HG02938 (cell line): ENCODE results near the gene PKP3.
"Not testable (repeated sequence)": the region's sequence is repeated elsewhere in the genome, so short reads cannot be mapped to it uniquely, and the experiment has no call there.

Experiments used
- ATAC-seq: cut with Tn5 transposase; IDR thresholded peaks from one replicate; pipeline ENCODE4 v1.9.1; 2021; ENCODE audit warnings: mild to moderate bottlenecking, moderate library complexity; ENCODE audit not compliant: unreplicated experiment

PKP3 gene

DNA sequence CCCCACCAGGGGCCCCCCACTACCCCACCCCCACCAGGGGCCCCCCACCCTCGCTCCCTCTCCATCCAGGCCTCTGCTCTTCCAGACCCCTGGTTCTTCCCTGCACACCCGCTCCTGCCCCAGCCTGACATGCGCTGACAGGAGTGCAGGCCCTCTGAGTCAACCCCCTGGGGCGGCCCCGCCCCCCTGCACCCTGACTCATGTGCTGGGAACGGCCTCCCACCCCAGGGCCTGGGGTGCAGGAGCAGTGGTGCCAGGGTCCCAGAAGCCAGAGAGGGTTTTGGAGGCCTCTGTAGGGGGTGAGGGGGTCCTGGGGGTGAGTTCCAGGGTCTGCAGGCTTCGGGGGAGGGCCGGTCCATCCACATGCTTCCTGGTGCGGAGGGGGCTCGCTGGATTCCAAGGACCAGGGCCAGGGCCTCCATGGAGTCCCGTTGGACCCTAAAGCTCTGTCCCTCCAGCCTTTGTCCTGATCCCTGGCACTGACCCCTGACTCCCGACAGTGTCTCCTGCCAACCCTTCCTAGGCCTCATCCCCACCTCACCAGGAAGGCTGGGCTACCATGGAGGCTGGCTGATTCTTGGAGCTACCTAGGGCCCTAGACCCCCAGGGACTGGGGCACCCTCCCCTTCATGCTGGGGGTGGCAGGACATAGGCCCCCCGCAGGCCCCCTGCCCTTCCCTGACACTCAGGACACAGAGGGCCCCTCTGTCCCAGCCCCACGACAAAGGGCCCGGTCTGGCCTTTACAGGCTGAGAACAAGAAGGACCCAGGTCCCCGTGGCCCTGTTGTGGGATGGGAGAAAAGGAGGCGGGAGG, 583 bp upstream of the PKP3 start:
- ATAC-seq, result no peak

DNA sequence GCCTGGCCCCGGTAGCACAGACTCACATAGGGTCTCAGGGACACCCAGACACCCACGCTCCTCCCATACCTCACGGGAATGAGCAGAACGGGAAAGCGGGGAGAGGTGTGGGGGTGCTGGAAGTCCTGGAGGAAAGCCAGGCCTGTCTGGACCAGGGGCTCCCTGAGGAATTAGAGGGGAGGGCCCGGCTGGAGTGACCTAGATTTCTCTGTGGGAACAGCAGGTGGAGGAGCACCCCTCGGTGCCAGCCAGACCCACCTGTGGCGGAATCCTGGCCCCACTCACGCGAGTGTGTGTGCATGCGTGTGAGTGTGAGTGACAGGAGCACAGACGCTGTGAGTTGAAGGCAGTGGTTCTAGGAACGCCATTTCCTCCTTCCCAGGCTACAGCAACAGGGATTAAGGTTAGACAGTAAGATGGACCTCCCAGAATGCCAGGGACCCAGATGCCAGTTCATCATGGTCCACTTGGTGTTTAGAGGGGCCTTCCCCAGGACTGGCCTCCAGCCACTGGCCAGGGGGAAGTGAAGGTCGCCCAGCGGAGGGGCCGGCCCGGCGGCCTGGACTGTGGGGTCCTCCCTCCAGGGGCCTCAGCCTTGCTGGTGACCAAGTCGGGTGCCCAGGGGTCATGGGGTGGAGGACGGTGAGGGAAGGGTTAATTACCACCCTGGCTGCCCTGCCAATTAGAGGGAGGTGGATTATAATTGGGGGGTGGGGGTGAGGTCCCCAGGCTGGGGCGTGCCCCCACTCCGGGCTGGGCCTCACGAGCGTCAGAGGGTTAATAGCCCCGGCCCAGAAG, 1.0 kb downstream of the PKP3 start:
- no peak for ATAC-seq

DNA sequence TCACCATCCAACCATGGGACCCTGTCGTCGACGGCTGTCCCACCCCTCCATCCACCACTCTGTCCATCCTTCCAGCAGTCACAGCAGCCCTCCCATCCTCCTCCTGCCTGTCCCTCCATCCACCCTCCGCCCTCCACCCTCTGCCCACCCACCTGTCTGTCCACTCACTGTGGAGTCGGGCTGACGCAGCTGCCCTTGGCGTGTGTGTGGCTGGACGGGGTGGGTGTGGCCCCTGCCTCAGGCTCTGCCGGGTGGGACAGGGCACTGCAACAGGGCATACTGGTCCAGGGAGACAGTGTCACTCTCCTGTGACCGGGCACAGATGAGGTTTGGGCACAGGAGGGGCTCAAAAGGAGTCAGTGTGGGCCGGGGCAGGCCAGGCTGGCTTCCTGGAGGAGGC, 1.9 kb downstream of the PKP3 start:
- ATAC-seq, result no peak

DNA sequence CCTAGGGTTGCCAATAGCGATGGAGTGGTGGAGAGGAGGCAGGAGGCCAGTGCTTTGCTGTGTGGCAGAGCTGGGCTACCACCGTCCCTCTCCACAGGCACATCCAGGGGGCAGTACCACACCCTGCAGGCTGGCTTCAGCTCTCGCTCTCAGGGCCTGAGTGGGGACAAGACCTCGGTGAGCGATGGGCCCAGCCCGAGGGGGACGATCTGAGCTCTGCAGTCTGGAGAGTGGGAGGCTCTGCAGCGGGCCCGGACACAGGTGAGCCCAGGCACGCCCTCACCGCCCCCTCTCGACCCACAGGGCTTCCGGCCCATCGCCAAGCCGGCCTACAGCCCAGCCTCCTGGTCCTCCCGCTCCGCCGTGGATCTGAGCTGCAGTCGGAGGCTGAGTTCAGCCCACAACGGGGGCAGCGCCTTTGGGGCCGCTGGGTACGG, 2.5 kb downstream of the PKP3 start:
- ATAC-seq, result no peak

DNA sequence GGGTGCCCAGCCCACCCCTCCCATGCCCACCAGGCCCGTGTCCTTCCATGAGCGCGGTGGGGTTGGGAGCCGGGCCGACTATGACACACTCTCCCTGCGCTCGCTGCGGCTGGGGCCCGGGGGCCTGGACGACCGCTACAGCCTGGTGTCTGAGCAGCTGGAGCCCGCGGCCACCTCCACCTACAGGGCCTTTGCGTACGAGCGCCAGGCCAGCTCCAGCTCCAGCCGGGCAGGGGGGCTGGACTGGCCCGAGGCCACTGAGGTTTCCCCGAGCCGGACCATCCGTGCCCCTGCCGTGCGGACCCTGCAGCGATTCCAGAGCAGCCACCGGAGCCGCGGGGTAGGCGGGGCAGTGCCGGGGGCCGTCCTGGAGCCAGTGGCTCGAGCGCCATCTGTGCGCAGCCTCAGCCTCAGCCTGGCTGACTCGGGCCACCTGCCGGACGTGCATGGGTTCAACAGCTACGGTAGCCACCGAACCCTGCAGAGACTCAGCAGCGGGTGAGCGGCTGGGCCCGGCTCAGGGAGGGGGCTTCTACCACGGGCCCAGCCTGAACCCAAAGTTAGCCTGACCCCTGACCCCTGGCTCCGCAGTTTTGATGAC, 3.0 kb downstream of the PKP3 start:
- peak; percentile 77 for ATAC-seq

DNA sequence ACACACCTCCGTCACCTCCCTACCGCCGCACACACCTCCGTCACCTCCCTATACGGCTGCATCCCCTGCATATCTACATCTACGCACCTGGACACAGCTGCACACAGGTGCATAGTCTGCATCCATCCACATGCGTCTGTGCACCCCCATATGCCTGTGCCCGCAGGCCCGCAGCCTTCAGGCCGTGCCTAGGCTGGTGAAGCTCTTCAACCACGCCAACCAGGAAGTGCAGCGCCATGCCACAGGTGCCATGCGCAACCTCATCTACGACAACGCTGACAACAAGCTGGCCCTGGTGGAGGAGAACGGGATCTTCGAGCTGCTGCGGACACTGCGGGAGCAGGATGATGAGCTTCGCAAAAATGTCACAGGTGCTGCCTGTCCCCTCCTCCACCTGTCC, 4.8 kb downstream of the PKP3 start:
- ATAC-seq, result no peak

DNA sequence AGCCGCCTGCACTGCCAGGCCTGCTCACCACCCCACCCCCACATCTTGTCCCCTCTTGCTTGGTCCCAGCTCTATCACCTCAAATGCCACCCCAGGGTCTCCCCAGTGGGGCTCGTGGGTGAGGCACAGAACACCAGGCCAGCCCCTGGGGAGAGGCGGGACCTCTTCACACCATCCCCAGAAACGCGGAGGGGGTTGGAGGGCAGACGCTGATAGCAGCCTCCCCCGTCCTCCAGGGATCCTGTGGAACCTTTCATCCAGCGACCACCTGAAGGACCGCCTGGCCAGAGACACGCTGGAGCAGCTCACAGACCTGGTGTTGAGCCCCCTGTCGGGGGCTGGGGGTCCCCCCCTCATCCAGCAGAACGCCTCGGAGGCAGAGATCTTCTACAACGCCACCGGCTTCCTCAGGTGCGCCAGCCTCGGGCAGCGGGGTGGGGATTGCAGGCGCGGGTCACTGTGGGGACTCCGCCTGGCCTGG, 5.8 kb downstream of the PKP3 start:
- no peak for ATAC-seq

DNA sequence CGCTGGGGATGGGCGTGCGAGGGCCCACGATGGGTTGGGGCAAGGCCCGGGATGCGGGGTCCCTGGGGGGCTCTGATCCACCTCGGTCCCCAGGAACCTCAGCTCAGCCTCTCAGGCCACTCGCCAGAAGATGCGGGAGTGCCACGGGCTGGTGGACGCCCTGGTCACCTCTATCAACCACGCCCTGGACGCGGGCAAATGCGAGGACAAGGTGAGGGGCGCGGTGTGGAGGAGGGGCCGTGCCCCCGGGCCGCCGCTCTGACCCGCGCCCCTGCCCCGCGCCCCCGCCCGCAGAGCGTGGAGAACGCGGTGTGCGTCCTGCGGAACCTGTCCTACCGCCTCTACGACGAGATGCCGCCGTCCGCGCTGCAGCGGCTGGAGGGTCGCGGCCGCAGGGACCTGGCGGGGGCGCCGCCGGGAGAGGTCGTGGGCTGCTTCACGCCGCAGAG, 6.3 kb downstream of the PKP3 start:
- ATAC-seq, result no peak

DNA sequence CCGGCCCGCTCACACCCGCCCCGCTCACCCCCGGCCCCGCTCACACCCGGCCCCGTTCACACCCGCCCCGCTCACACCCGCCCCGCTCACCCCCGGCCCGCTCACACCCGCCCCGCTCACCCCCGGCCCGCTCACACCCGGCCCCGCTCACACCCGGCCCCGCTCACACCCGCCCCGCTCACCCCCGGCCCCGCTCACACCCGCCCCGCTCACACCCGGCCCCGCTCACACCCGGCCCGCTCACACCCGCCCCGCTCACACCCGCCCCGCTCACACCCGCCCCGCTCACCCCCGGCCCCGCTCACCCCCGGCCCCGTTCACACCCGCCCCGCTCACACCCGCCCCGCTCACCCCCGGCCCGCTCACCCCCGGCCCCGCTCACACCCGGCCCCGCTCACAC, 7.2 kb downstream of the PKP3 start:
- ATAC-seq, result not testable (repeated sequence)

DNA sequence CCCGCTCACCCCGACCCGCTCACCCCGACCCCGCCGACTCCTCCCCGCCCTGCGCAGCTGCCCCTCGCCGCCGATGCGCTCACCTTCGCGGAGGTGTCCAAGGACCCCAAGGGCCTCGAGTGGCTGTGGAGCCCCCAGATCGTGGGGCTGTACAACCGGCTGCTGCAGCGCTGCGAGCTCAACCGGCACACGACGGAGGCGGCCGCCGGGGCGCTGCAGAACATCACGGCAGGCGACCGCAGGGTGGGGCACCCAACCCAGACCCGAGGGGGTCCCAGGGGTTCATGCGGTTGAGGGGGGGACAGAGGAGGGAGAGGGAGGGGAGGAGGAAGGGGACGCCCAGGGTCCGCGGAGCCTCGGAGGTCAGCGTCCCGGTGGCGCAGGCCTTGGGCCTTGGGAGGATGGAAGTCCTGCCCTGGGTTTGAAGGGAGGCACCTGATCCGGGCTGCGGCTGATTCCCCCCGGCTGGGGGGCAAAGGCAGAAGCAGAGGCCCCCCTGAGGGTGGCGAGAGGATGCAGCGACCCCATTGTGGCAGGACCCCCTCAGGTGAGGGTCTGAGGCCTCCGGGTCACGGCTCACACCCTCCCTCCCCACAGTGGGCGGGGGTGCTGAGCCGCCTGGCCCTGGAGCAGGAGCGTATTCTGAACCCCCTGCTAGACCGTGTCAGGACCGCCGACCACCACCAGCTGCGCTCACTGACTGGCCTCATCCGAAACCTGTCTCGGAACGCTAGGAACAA, 9.2 kb downstream of the PKP3 start:
- no peak for ATAC-seq

DNA sequence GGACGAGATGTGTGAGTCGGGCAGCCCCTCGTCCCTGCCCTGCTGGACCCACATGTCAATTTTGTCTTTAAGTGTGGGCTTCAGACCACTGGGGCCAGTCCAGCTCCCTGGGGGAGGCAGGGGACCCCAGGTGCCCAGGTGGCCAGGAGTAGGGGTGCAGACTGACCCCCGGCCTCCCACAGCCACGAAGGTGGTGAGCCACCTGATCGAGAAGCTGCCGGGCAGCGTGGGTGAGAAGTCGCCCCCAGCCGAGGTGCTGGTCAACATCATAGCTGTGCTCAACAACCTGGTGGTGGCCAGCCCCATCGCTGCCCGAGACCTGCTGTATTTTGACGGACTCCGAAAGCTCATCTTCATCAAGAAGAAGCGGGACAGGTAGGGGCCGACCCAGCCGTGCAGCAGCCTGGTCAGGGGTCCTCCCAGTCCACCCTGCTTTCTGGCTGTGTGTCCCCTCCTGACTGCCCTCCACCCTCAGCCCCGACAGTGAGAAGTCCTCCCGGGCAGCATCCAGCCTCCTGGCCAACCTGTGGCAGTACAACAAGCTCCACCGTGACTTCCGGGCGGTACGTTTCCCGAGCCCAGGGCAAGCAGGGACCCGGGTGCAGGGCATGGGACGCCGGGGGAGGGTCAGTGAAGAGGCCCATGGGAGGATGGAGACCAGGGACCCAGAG, 9.9 kb downstream of the PKP3 start:
- no peak for ATAC-seq

DNA sequence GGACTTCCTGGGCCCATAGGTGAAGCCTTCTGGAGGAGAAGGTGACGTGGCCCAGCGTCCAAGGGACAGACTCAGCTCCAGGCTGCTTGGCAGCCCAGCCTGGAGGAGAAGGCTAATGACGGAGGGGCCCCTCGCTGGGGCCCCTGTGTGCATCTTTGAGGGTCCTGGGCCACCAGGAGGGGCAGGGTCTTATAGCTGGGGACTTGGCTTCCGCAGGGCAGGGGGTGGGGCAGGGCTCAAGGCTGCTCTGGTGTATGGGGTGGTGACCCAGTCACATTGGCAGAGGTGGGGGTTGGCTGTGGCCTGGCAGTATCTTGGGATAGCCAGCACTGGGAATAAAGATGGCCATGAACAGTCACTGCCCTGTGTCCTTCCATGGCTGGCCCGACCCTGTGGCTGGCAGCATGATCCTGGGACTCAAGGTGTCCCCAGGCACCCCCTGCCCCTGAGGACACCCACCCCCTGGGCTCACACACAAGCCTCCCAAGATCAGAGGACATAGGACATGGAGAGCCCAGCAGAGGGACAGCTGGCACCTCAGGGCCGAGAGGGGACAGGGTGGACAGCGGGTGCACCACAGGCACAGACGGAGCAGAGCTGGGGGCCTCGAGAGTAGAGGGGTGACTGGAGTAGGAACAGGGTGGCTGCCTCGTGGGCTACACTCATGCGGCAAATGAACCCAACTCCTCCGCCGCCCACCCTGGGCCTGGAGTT, 10.7 kb downstream of the PKP3 start:
- no peak for ATAC-seq

DNA sequence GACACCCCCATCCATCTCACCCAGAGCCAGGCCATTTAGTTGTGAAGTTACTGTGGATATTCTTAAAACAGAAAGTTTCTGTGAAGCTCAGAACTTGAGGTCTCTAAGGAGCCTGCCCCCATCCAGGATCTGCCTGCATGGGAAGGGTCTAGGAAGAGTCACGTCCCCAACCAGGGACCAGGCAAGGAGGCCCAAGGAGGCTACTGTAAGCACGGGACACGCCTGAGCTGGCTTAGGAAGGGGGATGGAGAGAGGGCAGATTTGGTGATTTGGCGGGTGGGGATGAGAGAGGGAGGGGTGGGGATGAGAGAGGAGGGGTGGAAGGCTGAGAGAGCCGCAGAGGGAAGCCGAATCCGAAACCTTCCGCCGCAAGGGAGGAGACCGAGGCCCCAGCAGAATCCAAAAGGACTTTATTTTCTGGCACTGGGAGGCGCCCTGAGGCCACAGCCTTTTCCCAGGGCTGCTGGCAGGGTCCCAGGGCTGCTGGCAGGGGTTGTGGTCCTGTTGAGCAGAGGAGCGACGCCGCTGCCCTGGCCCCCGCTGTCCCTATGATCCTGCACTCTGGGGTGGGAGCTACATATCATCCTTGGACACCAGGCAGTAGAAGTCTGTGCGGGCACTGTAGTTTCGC, 11.4 kb downstream of the PKP3 start:
- no peak for ATAC-seq

DNA sequence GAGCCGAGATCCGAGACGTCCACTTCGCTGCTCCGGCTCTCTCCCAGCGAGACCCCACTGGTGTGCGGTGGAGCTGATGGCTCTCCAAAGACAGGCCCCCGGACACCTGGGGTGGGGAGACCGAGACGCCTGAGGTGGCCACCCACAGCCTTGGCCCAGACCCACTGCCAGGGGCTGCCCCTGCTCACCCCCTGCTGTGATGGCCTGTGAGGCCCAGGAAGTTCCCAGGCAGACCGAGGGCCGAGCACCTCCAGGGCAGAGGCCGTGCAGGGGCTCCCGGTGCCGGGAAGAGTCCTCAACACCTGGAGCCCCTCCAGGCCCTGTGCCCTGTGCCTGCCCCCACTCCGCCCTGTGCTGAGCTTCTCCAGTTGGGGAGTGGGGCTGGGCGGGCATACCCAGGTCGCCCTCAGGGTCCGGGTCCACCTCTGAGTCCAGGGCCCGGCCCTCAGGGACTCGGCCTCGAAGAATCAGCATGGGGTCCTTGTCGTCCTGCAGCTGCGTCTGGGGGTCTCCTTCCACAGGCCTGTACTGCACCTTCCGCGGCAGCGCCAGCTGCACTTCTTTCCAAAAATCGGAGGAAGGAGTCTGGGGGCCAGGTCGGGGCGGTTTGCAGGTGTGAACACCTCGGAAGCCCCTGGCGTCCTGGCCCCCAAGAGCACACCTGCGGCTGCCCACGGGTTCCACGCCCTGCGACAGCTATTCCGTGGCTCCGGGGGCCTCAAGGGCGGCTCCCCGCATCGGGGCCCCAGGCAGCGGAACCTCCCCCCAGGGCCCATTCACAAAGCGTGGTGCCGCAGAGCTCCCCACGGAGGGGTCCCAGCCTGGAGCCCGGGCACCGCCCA, 12.2 kb downstream of the PKP3 start:
- no peak for ATAC-seq

DNA sequence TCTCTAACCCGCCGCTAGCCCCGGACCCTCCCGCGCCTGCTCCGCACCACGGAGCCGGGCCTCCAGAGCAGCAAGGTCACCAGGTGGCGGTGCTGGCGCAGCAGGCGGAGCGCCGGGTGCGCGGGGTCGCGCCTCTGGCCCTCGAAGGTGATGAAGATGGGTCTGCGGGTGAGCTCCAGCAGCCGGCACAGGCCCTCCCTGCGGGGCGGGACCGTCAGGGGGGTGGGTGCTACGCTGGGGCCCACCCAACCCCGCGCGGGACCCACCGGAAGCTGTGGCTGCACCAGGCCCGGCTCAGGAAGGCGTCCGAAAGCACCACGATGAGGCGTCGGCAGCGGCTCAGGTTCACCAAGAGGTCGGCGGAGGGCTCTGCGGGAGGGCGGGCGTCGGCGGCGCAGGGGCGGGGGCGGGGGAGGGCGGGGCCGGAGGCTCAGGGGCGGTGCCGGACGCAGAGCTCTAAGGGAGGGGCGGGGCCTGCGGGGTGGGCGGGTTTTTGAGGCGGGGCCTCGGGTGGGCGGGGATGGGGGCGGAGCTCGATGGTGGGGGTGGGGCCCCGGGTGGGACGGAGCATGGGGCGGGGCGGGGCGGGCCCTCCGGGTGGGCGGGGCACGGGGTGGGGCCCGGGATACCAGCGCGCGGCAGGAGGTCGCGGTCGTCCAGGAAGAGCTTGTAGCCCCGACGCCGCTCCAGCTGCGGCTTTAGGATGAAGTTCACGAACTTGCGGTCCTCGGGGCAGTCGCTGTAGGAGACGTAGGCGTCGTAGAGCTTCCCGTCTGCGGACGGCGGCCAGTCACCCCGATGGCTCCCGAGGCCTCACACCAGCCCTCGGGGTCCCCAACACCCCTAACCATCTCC, 13.0 kb downstream of the PKP3 start:
- peak; percentile 60 for ATAC-seq

DNA sequence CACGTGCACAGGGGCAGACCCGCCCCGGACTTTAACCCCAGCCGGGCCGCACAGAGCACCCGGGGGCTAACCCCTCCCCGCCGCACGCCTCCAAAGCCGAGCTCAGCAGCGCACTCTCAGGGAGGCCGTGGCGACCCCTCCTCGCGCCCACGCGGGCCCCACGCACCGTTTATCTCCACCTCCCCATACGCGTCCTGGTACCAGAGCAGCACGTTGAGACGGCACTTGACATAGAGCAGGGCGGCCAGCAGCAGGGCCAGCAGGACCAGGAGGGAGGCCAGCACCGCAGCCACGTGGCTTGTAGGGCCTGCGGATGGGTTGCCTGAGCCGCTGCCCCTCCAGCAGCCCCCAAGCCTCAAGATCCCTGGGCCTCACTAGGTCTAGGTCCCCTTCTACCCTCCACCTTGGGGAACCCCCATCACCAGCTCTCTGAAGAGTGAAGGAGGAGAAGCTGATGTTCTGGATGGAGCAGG, 13.7 kb downstream of the PKP3 start:
- ATAC-seq, result peak; percentile 23
